Esophagus squamous epithelium (tissue), 4 donors: Measurements from ENCODE around the gene DOHH.

Experiments used
- CTCF ChIP-seq, 6 experiments: fragments of 450-650 bp in 4 of 6; fragments of 200-600 bp in 2 of 6; sonication (generic) in 2 of 6; IDR thresholded peaks; one replicate each; pipeline ENCODE4 v1.5.1; 2016 to 2019; ENCODE audit warnings: antibody characterized with exemption in 6 of 6, mild to moderate bottlenecking in 4 of 6, moderate library complexity in 4 of 6
- POLR2A ChIP-seq, 4 donors: fragments of 450-650 bp; IDR thresholded peaks; one replicate each; pipeline ENCODE4 v1.6.1; 2017; ENCODE audit warnings: antibody characterized with exemption in 4 of 4, mild to moderate bottlenecking in 4 of 4, moderate library complexity in 3 of 4

GRCh38 chr19:3480383-3481091 is 19.9 kb downstream of the DOHH start, which contains the start of gene SMIM24:
- TF ChIP-seq POLR2A (IDR thresholded peaks at IDR 0.05) (no peak), CTCF (IDR thresholded peaks at IDR 0.05) (no peak)
